Activated naive CD4-positive, alpha-beta T cell treated with anti-CD3 and anti-CD28 coated beads, Interleukin-2, amount 50 U/mL, for 16 hours (primary cell): Measurements from ENCODE around the gene DPP3.

Experiments used
- DNase-seq: peaks from one replicate; pipeline ENCODE4 v3.0.0-alpha.2; 2020

Gene DPP3

GRCh38 chr11:66484806-66485380 lies 4.7 kb downstream of the DPP3 start:
- DNase-seq: no peak

GRCh38 chr11:66488957-66489356 lies 8.7 kb downstream of the DPP3 start:
- no peak for DNase-seq

GRCh38 chr11:66489636-66490035 lies 9.4 kb downstream of the DPP3 start:
- no peak for DNase-seq

- no peak for DNase-seq
These were observed 11.2 kb downstream of the DPP3 start for GRCh38 chr11:66491315-66491935.

GRCh38 chr11:66492161-66492865 lies 12.1 kb downstream of the DPP3 start:
- no peak for DNase-seq

- DNase-seq: no peak
These were observed 12.9 kb downstream of the DPP3 start for GRCh38 chr11:66493130-66493529.

- no peak for DNase-seq
These were observed 14.2 kb downstream of the DPP3 start for GRCh38 chr11:66494458-66494857.

- no peak for DNase-seq
These were observed 14.7 kb downstream of the DPP3 start for GRCh38 chr11:66494935-66495334.

GRCh38 chr11:66495401-66495854 lies 15.2 kb downstream of the DPP3 start:
- no peak for DNase-seq

GRCh38 chr11:66497206-66497605 lies 17.0 kb downstream of the DPP3 start:
- no peak for DNase-seq

- DNase-seq: no peak
These were observed 18.3 kb downstream of the DPP3 start for GRCh38 chr11:66498506-66498905.

GRCh38 chr11:66505276-66505816 lies 25.1 kb downstream of the DPP3 start:
- no peak for DNase-seq

GRCh38 chr11:66509131-66509561 lies 28.9 kb downstream of the DPP3 start:
- DNase-seq: no peak

- peak; percentile 83 for DNase-seq
These were observed 30.2 kb downstream of the DPP3 start, which contains the start of gene BBS1 for GRCh38 chr11:66510271-66510989. Gene BBS1, plus strand, starts transcription at chr11:66510635. Its CDS starts 25 bp downstream, at chr11:66510660.

- DNase-seq: no peak
These were observed 30.7 kb downstream of the DPP3 start for GRCh38 chr11:66510990-66511339.

- DNase-seq: no peak
These were observed 43.4 kb downstream of the DPP3 start for GRCh38 chr11:66523611-66524010.

GRCh38 chr11:66524304-66525040 lies 44.2 kb downstream of the DPP3 start:
- no peak for DNase-seq

- DNase-seq: no peak
These were observed 48.8 kb downstream of the DPP3 start for GRCh38 chr11:66529069-66529468.

GRCh38 chr11:66529655-66530054 lies 49.4 kb downstream of the DPP3 start:
- DNase-seq: no peak

- DNase-seq: no peak
These were observed 50.9 kb downstream of the DPP3 start for GRCh38 chr11:66530927-66531709.

- DNase-seq: no peak
These were observed 51.6 kb downstream of the DPP3 start for GRCh38 chr11:66531841-66532240.

GRCh38 chr11:66532784-66533183 lies 52.5 kb downstream of the DPP3 start:
- no peak for DNase-seq
